Measurements from ENCODE around the gene SUSD2.

The SUSD2 gene

GRCh38 chr22:24186352-24186740, 5.1 kb downstream of the SUSD2 start:
- TF ChIP-seq ZFP3 (CRISPR knock-in tag; IDR thresholded peaks at IDR 0.05) (no peak), TSHZ2 (CRISPR knock-in tag; IDR thresholded peaks at IDR 0.05) (no peak), TOX (CRISPR knock-in tag; IDR thresholded peaks at IDR 0.05; ENCODE audit: borderline replicate concordance) (no peak), ZC3H10 (CRISPR knock-in tag; IDR thresholded peaks at IDR 0.05) (no peak), ISL1 (CRISPR knock-in tag; IDR thresholded peaks at IDR 0.05) (no peak), ZFP30 (CRISPR knock-in tag; IDR thresholded peaks at IDR 0.05) (no peak), SNAI2 (CRISPR knock-in tag; IDR thresholded peaks at IDR 0.05) (no peak)
- ATAC-seq = no peak

- no peak for TF ChIP-seq PATZ1 (CRISPR knock-in tag; IDR thresholded peaks at IDR 0.05; ENCODE audit: borderline replicate concordance)
- TF ChIP-seq ESRRG (CRISPR knock-in tag; IDR thresholded peaks at IDR 0.05) = no peak
- TF ChIP-seq ZNF8 (CRISPR knock-in tag; IDR thresholded peaks at IDR 0.05) = no peak
- no peak for TF ChIP-seq CREB5 (CRISPR knock-in tag; IDR thresholded peaks at IDR 0.05; ENCODE audit: low read depth)
- no peak for TF ChIP-seq PPARA (CRISPR knock-in tag; IDR thresholded peaks at IDR 0.05; ENCODE audit: borderline replicate concordance)
- no peak for TF ChIP-seq ZFP3 (CRISPR knock-in tag; IDR thresholded peaks at IDR 0.05)
- TF ChIP-seq TSHZ2 (CRISPR knock-in tag; IDR thresholded peaks at IDR 0.05) = no peak
- TF ChIP-seq CSRNP3 (CRISPR knock-in tag; IDR thresholded peaks at IDR 0.05) = no peak
- no peak for TF ChIP-seq ZFP30 (CRISPR knock-in tag; IDR thresholded peaks at IDR 0.05)
- TF ChIP-seq POU6F1 (CRISPR knock-in tag; IDR thresholded peaks at IDR 0.05; ENCODE audit: borderline replicate concordance, low read depth) = no peak
- TF ChIP-seq ARNTL (CRISPR knock-in tag; IDR thresholded peaks at IDR 0.05; ENCODE audit: borderline replicate concordance, low read depth) = no peak
- no peak for TF ChIP-seq RARB (CRISPR knock-in tag; IDR thresholded peaks at IDR 0.05)
- no peak for TF ChIP-seq ISL1 (CRISPR knock-in tag; IDR thresholded peaks at IDR 0.05)
- no peak for ATAC-seq
These were observed 5.8 kb downstream of the SUSD2 start for GRCh38 chr22:24186892-24187670.

All from SK-N-SH treated with all-trans-retinoic acid at 6 μM for 48 hours (cell line).